GM21381 (cell line): ENCODE data around the gene SCAP.

Source experiments
- ATAC-seq: cut with Tn5 transposase; IDR thresholded peaks from one replicate; pipeline ENCODE4 v1.9.1; 2021; ENCODE audit warnings: mild to moderate bottlenecking, moderate library complexity; ENCODE audit not compliant: unreplicated experiment

Gene SCAP

GRCh38 chr3:47416041-47416440 is 59.7 kb downstream of the SCAP start:
- no peak for ATAC-seq

- ATAC-seq = no peak
These were observed 60.8 kb downstream of the SCAP start for GRCh38 chr3:47414666-47415587.

- ATAC-seq = no peak
These were observed 61.6 kb downstream of the SCAP start for GRCh38 chr3:47414161-47414564.

- ATAC-seq = no peak
These were observed 62.0 kb downstream of the SCAP start for GRCh38 chr3:47413751-47414150.

- ATAC-seq = no peak
These were observed 62.8 kb downstream of the SCAP start for GRCh38 chr3:47412842-47413520.

- no peak for ATAC-seq
These were observed 63.3 kb downstream of the SCAP start for GRCh38 chr3:47412453-47412756.

- no peak for ATAC-seq
These were observed 63.9 kb downstream of the SCAP start for GRCh38 chr3:47411696-47412452.

GRCh38 chr3:47410801-47411646 is 64.7 kb downstream of the SCAP start:
- ATAC-seq = no peak

- no peak for ATAC-seq
These were observed 65.4 kb downstream of the SCAP start for GRCh38 chr3:47410417-47410720.

- ATAC-seq = no peak
These were observed 65.9 kb downstream of the SCAP start for GRCh38 chr3:47409688-47410416.

GRCh38 chr3:47409284-47409683 is 66.5 kb downstream of the SCAP start:
- no peak for ATAC-seq

GRCh38 chr3:47408839-47409229 is 66.9 kb downstream of the SCAP start:
- ATAC-seq = no peak

GRCh38 chr3:47407896-47408838 is 67.6 kb downstream of the SCAP start:
- ATAC-seq = no peak

GRCh38 chr3:47407237-47407636 is 68.5 kb downstream of the SCAP start:
- ATAC-seq = no peak

GRCh38 chr3:47406762-47407149 is 69.0 kb downstream of the SCAP start:
- no peak for ATAC-seq

- ATAC-seq = no peak
These were observed 69.7 kb downstream of the SCAP start for GRCh38 chr3:47405820-47406761.

- no peak for ATAC-seq
These were observed 70.6 kb downstream of the SCAP start for GRCh38 chr3:47404955-47405790.
